ENCODE results near the gene NFKBIB. TPM values are rescaled to one million over a fixed set of nuclear protein-coding genes. Genes with fewer than 3 reads are reported as not detected.
A peak's percentile ranks its signal among the peaks of the same experiment; 100 is the strongest.

The NFKBIB gene
- total RNA-seq, 1 donor: 12.7 TPM

DNA sequence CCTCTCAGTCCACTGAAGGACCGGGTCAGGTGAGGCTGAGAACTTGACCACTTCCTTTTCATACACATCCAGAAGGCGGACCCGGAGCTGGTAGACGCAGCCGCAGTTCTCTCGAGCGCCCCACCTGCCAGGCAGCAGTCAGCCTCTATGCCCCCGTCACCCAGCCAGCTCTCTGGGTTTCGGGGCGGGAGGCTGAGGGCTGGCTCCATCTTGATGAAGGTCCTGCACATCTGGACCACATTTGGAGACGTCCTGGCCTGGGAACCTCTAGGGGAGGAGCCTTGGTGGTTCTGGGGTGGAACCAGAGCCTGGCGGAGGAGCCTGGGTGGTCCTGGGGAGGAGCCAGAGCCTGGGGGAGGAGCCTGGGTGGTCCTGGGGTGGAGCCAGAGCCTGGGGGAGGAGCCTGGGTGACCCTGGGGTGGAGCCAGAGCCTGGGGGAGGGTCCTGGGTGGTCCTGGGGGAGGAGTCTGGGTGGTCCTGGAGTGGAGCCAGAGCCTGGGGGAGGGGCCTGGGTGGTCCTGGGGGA, 45.3 kb downstream of the NFKBIB start:
- H3K79me2 ChIP-seq (ENCODE audit: insufficient read depth, low read length): no peaks in the 10 kb centered on the region
- no peaks in the 10 kb centered on the region for H4K20me1 ChIP-seq (ENCODE audit: insufficient read depth, low read length)
- H3K27me3 ChIP-seq (ENCODE audit: insufficient read depth, low read length): no peaks in the 10 kb centered on the region
- DNase-seq (ENCODE audit: insufficient read length, low spot score, missing footprints): peak; percentile 38
- H2AFZ ChIP-seq (ENCODE audit: low read length): no peak overlapping the region
- peaks cover 10% of the 10 kb centered on the region for H3K36me3 ChIP-seq (ENCODE audit: insufficient read depth, low read length)
- H3K27ac ChIP-seq (ENCODE audit: low read depth, low read length): no peak overlapping the region
- H3K4me3 ChIP-seq (ENCODE audit: insufficient read depth, low read length): no peak overlapping the region
- no peak overlapping the region for H3K4me2 ChIP-seq (ENCODE audit: insufficient read depth, low read length)
- no peaks in the 10 kb centered on the region for H3K4me1 ChIP-seq (ENCODE audit: insufficient read depth, low read length)
- TF ChIP-seq, protein P1, sequence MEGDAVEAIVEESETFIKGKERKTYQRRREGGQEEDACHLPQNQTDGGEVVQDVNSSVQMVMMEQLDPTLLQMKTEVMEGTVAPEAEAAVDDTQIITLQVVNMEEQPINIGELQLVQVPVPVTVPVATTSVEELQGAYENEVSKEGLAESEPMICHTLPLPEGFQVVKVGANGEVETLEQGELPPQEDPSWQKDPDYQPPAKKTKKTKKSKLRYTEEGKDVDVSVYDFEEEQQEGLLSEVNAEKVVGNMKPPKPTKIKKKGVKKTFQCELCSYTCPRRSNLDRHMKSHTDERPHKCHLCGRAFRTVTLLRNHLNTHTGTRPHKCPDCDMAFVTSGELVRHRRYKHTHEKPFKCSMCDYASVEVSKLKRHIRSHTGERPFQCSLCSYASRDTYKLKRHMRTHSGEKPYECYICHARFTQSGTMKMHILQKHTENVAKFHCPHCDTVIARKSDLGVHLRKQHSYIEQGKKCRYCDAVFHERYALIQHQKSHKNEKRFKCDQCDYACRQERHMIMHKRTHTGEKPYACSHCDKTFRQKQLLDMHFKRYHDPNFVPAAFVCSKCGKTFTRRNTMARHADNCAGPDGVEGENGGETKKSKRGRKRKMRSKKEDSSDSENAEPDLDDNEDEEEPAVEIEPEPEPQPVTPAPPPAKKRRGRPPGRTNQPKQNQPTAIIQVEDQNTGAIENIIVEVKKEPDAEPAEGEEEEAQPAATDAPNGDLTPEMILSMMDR (IDR thresholded peaks at IDR 0.05; ENCODE audit: extremely low read depth, low read depth, low read length): no peak
- H3K9me3 ChIP-seq (ENCODE audit: low read depth, low read length): no peaks in the 10 kb centered on the region

DNA sequence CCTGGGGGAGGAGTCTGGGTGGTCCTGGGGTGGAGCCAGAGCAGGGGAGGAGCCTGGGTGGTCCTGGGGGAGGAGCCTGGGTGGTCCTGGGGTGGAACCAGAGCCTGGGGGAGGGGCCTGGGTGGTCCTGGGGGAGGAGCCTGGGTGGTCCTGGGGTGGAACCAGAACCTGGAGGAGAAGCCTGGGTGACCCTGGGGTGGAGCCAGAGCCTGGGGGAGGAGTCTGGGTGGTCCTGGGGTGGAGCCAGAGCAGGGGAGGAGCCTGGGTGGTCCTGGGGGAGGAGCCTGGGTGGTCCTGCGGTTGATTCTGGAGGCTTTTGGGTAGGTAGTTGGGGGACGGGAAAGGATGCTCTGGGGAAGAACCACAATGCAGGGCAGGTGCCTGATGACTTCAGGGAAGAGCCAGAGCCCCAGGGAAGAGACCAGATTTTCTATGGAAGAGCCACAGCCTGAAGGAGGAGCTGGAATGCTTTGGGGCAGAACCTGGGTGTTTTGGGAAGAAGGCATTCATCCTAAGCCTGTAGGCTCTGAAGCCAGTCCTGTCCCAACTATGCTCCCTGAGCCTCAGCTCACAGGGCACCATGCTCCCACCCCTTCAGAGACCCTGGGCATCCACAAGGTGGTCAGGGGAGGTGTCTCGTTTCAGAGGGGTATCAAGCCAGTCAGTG, 45.9 kb downstream of the NFKBIB start:
- H3K9me3 ChIP-seq (ENCODE audit: low read depth, low read length): no peaks in the 10 kb centered on the region
- peak; percentile 66 for DNase-seq (ENCODE audit: insufficient read length, low spot score, missing footprints)
- no peaks in the 10 kb centered on the region for H3K4me1 ChIP-seq (ENCODE audit: insufficient read depth, low read length)
- peaks cover 10% of the 10 kb centered on the region for H3K36me3 ChIP-seq (ENCODE audit: insufficient read depth, low read length)
- no peak overlapping the region for H3K4me3 ChIP-seq (ENCODE audit: insufficient read depth, low read length)
- H3K27me3 ChIP-seq (ENCODE audit: insufficient read depth, low read length): no peaks in the 10 kb centered on the region
- no peak overlapping the region for H2AFZ ChIP-seq (ENCODE audit: low read length)
- H3K27ac ChIP-seq (ENCODE audit: low read depth, low read length): no peak overlapping the region
- no peaks in the 10 kb centered on the region for H3K79me2 ChIP-seq (ENCODE audit: insufficient read depth, low read length)
- TF ChIP-seq, protein P1 (IDR thresholded peaks at IDR 0.05; ENCODE audit: extremely low read depth, low read depth, low read length): no peak
- H4K20me1 ChIP-seq (ENCODE audit: insufficient read depth, low read length): peaks cover 3% of the 10 kb centered on the region
- H3K4me2 ChIP-seq (ENCODE audit: insufficient read depth, low read length): no peak overlapping the region

DNA sequence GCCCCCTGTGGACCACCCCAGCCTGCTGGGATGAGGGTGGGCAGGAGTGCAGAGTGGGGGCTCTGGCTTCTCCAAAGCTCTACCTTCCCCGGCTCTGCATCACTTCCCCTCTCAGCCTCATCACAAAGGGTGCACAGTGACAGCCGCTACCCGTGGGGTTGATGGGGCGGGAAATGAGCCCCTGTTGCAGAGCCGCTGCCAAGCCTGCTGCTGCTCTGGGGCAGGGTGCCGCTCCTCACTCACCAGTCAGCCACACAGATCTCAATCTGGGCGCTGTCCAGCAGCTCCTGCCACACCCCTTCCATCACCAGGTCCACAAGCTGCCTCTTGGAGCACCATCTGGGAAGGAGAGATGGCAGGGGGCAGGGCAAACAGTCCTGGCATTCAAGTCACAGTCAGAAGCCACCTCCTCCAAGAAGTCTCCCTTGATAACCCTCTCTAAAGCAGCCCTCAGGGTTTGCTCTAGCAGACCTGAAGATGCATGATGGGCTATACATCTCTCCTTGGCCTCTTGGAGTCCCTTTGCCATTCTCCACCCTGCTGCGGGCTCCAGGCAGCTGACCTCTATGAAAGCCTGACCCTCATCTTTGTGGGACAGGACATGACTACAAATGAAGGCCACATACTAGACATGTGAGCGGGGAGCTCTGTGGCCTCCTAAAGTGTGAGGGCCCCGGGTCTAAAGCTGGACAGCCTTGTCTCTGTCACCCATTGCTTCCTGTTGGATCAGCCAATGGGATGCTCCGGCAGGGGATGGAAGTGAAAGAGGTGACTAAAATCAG, 46.7 kb downstream of the NFKBIB start:
- H3K79me2 ChIP-seq (ENCODE audit: insufficient read depth, low read length): no peaks in the 10 kb centered on the region
- TF ChIP-seq, protein P1 (IDR thresholded peaks at IDR 0.05; ENCODE audit: extremely low read depth, low read depth, low read length): no peak
- peaks cover 10% of the 10 kb centered on the region for H3K36me3 ChIP-seq (ENCODE audit: insufficient read depth, low read length)
- H3K27ac ChIP-seq (ENCODE audit: low read depth, low read length): no peak overlapping the region
- H3K4me1 ChIP-seq (ENCODE audit: insufficient read depth, low read length): no peaks in the 10 kb centered on the region
- no peaks in the 10 kb centered on the region for H3K9me3 ChIP-seq (ENCODE audit: low read depth, low read length)
- peak; percentile 58 for DNase-seq (ENCODE audit: insufficient read length, low spot score, missing footprints)
- no peak overlapping the region for H3K4me3 ChIP-seq (ENCODE audit: insufficient read depth, low read length)
- H3K4me2 ChIP-seq (ENCODE audit: insufficient read depth, low read length): no peak overlapping the region
- no peak overlapping the region for H2AFZ ChIP-seq (ENCODE audit: low read length)
- no peaks in the 10 kb centered on the region for H3K27me3 ChIP-seq (ENCODE audit: insufficient read depth, low read length)
- H4K20me1 ChIP-seq (ENCODE audit: insufficient read depth, low read length): peaks cover 3% of the 10 kb centered on the region

All from osteoblast (primary cell).